BE2C (cell line): ENCODE measurements around the gene GOLT1A.

Source experiments
- DNase-seq: peaks from one replicate; pipeline ENCODE4 v3.0.0-alpha.2; 2020
- H3K27me3 ChIP-seq: fragments of 250-450 bp; sonication (Bioruptor Pico); 2 replicates; pipeline ENCODE4 v1.5.1; 2020; ENCODE audit warnings: mild to moderate bottlenecking
- H3K36me3 ChIP-seq: fragments of 250-450 bp; sonication (Bioruptor Pico); 2 replicates; pipeline ENCODE4 v1.5.1; 2020; ENCODE audit warnings: mild to moderate bottlenecking
- H3K4me1 ChIP-seq: fragments of 250-450 bp; sonication (Bioruptor Pico); 2 replicates; pipeline ENCODE4 v1.5.1; 2020
- H3K4me3 ChIP-seq: 2 replicates; pipeline ENCODE4 v1.5.1; 2011; ENCODE audit warnings: low read depth, low read length
- H3K9me3 ChIP-seq: fragments of 250-450 bp; sonication (Bioruptor Pico); 2 replicates; pipeline ENCODE4 v1.5.1; 2020
- TF ChIP-seq, protein P1 (sequence below): IDR thresholded peaks from 2 replicates; pipeline ENCODE4 v1.5.1; 2012; ENCODE audit warnings: mild to moderate bottlenecking, low read depth, low read length

Gene GOLT1A

DNA sequence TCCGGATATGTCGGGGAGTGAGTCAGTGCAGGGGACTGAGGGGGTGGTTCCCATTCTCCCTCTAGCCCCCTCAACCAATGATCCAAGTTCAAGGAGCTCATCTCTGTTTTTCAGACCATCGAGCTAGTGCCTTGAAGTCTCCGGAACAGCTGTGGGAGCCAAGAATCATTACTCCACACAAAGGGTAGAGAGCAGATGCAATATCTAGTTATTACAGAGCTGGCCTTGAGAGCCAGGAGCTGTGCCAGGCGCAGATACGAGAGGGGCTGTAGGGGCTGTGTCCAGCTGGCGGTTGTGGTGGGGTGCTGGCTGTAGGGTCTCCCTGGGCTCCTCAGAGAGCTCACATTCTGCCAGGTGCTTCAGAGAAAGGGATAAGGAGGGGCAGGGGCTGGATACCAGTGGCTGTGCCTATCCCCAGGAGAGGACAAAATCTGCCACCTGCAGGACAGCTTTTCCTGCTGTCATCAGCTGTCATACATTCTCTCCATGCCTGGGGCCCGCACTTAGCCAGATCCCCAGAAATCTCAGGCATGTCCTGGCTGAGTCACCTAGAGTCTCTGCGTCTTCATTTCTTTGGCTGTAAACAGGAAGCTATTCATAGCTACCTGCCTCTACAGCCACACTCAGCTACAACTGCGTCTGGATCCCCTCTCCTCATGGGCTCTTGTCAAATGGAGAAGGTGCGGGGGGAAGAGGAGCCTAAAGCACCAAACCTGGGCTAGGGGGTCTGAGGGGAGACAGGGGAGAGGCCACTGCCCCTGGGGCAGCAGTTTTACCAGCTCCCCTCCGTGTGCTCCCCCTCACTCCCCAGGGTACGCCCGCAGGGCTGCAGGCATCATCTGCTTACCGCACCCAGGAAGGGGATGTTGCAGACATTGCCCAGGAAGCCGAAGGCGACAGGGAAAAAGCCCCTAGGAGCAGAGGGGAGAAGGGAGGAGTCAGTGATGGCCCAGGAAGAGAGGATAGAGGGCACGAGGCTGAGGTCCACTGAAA, 15.1 kb downstream of the GOLT1A start:
- no peaks in the 10 kb centered on the region for H3K4me1 ChIP-seq

DNA sequence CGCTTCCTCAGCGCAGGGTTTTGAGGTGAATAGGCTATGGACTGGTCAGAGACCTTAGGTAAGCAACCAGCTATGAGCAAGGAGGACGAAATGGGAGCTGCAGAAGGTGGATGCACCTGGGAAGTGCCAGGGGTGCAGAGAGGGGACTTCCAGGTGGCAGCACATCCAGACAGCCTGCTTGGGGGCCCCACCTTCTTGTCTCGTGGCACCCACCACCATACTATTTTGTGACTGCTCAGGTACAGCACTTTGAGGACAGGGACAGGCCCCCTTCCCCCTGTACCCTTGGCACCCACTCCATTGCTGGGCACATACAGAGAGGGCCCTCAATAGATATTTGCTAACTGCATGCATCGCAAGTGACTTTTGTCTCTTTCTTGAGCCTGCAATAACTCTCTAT, 16.7 kb downstream of the GOLT1A start:
- Histone ChIP-seq H3K9me3 (no peaks in the 10 kb centered on the region), H3K27me3 (peaks cover 6% of the 10 kb centered on the region), H3K36me3 (no peaks in the 10 kb centered on the region), H3K4me1 (no peaks in the 10 kb centered on the region), H3K4me3 (no peak overlapping the region)
- TF ChIP-seq, protein P1, sequence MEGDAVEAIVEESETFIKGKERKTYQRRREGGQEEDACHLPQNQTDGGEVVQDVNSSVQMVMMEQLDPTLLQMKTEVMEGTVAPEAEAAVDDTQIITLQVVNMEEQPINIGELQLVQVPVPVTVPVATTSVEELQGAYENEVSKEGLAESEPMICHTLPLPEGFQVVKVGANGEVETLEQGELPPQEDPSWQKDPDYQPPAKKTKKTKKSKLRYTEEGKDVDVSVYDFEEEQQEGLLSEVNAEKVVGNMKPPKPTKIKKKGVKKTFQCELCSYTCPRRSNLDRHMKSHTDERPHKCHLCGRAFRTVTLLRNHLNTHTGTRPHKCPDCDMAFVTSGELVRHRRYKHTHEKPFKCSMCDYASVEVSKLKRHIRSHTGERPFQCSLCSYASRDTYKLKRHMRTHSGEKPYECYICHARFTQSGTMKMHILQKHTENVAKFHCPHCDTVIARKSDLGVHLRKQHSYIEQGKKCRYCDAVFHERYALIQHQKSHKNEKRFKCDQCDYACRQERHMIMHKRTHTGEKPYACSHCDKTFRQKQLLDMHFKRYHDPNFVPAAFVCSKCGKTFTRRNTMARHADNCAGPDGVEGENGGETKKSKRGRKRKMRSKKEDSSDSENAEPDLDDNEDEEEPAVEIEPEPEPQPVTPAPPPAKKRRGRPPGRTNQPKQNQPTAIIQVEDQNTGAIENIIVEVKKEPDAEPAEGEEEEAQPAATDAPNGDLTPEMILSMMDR, result no peak
- DNase-seq, result no peak

More for the DNA sequence above, 15.1 kb downstream of the GOLT1A start:
- no peaks in the 10 kb centered on the region for H3K9me3 ChIP-seq
- H3K4me3 ChIP-seq, result no peak overlapping the region
- H3K27me3 ChIP-seq, result peaks cover 4% of the 10 kb centered on the region
- no peak for DNase-seq
- TF ChIP-seq, protein P1, result no peak
- H3K36me3 ChIP-seq, result no peaks in the 10 kb centered on the region

DNA sequence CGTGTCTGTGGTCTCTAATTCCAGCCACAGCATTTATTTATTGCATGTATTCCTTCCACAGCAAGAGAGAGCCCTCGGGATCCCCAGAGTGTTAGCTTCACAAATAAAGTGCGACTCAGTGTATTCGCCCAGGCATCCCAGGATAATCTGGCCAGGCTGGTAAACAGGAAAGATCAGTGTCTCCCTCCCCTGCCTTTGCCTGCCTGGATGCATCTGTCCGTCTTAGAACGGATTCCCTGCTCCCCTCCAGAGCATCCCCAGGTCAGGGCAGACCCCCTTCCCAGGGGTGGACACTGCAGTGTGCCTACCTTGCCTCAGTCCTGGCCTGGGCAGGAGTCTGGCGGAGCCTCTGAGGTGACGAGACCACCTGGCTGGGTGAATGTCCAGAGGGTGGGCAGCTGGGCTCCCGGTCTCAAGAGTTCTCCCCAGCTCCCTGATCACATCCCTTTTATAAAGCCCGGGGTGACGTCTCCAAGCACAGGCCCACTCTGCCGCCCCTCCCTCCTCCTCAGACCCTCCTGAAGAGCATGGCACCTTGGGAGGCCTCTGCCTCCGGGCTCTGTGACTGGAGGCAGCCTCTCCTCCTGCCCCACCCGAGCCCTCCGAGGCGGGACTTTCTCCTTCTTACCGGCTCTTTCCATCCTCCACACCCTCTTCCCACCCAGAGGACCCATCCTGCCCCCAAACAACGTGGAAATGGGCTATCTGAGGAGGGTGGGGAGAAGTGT, 17.6 kb downstream of the GOLT1A start, which contains the start of gene KISS1:
Gene KISS1, minus strand, starts transcription at position 424 of the 728 bp plus-strand sequence. CDS start 3,615 bp downstream, outside the sequence.
- Histone ChIP-seq H3K4me1 (no peaks in the 10 kb centered on the region), H3K36me3 (no peaks in the 10 kb centered on the region), H3K4me3 (no peak within 1 kb of the TSS), H3K9me3 (no peaks in the 10 kb centered on the region), H3K27me3 (peaks cover 6% of the 10 kb centered on the region)
- TF ChIP-seq, protein P1, result no peak
- no peak for DNase-seq

DNA sequence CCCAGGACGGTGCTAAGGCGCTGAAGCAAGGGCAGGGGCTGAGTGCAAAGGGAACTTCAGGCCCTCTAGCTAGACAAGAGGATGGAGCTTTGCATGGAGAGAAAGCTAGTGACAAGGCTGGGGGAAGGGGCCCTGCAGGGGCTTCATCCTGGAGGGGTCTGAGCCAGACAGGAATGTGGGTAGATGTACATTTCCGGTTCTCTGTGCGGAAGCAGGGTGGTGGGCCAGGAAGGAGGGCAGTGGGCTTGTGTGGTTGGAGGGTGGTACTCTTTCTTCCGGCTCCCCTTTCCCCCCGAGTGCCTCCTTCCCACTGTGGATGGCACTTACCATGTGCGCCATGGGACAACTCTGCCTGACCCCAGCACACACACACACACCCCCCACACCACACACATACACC, 19.0 kb downstream of the GOLT1A start:
- H3K9me3 ChIP-seq, result no peaks in the 10 kb centered on the region
- no peak overlapping the region for H3K4me3 ChIP-seq
- H3K27me3 ChIP-seq, result peaks cover 11% of the 10 kb centered on the region
- DNase-seq, result no peak
- no peaks in the 10 kb centered on the region for H3K36me3 ChIP-seq
- TF ChIP-seq, protein P1, result no peak
- no peaks in the 10 kb centered on the region; the same call in none of the 2 replicates for H3K4me1 ChIP-seq

DNA sequence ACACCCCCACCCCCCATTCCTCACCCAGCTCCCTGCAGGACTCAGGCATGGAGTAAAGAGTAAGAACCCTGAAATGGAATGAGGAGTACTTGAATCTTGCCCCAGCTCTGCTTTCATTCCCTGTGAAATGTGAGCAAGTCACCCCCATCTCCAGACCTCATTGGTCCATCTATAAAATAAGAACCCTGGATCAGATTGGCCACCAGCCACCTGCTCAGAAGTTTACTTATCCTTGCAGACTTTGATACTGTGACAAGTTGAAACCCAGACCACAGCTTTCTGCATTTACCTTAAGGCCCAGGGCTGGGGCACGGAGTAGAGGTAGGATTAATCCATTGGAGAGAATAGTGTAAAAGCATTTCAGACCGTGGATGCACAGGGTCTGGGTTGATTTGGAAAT, 19.7 kb downstream of the GOLT1A start:
- Histone ChIP-seq H3K36me3 (no peaks in the 10 kb centered on the region), H3K9me3 (no peaks in the 10 kb centered on the region), H3K4me3 (no peak overlapping the region), H3K4me1 (no peaks in the 10 kb centered on the region; the same call in none of the 2 replicates), H3K27me3 (peaks cover 18% of the 10 kb centered on the region)
- no peak for DNase-seq
- TF ChIP-seq, protein P1, result no peak
